C1 segment of cervical spinal cord (tissue), 14 donors: ENCODE results near the gene WWC2.

Experiments used
- DNase-seq, 14 donors: peaks; one replicate each; lab custom pipeline; 2025; lab: John Stamatoyannopoulos, UW

The WWC2 gene

GRCh38 chr4:183328832-183329231, 229.8 kb downstream of the WWC2 start:
- DNase-seq, result no peak

DNA sequence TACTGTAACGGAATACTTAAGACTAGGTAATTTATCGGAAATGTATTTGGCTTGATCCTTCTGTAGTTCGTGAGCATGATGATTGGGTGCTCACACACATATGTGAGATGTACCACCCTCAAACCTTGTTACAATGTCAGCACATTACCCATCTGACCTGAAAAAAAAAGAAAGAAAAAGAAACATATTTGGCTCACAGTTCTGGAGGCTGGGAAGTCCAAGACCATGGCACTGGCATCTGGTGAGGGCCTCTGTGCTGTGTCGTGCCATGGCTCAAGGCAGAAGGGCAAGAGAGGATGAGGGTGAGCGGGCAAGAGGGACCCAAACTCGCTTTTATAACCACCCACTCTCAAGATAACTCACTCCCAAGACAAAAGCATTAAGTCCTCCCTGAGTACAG, 230.2 kb downstream of the WWC2 start:
- no peak for DNase-seq

DNA sequence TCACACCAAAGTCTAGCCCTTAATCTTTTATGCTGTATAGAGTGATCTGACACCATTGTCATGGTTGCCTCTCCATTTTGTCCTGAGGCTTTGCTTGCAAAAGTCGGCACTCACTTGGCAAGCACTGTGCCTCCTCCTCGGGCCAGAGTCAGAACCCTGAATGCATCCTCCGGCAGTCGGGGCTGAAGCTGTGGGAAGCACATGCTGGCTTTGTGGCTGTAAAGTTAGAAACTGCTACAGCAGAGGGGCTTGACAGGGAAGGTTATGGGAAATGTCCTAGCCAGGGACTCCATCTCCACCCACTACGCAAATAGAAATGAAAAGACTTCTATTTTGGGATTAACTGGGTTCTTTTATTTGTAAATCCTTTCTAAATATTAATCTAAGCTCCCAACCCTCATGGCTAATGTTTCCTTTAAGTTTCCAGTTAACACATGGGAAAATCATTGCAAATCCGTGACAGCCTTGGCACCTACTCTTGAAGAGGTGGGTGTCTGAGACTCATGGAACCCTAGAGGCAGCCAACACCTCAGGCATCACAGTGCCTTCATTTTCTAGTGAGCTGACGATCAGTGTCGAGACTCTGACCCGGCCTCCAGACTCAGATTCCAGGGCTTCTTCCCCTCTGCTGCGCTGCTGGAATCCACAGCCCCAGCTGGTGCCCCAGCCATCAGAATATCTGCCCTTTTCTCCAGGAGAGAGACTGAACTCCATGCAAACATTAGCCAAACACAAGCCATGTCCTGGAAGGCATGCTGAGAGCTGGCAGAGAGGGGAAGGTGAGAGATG, 231.1 kb downstream of the WWC2 start:
- DNase-seq, result no peak

DNA sequence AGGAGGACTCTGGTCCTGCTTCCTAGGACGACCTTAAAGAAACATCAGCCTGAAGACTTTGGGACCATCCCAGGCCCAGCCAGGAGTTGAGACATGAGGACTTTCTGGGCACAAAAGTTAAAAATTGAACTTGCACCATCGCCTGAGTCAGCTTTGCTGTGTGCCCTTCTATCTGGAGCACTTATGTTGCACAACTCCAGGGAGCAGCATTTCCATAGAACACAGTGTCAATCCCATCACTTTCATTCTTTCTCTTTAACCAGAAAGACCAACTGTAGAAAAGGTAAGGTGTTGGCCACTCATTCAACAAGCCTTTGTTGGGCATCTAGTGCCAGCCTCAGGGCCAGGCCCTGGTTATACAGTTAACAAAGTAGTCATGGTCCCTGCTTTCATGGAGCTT, 231.8 kb downstream of the WWC2 start:
- DNase-seq, result no peak

- no peak for DNase-seq
Observed at GRCh38 chr4:183332447-183332846, 233.4 kb downstream of the WWC2 start.

- no peak for DNase-seq
Observed at GRCh38 chr4:183333202-183333601, 234.1 kb downstream of the WWC2 start.

DNA sequence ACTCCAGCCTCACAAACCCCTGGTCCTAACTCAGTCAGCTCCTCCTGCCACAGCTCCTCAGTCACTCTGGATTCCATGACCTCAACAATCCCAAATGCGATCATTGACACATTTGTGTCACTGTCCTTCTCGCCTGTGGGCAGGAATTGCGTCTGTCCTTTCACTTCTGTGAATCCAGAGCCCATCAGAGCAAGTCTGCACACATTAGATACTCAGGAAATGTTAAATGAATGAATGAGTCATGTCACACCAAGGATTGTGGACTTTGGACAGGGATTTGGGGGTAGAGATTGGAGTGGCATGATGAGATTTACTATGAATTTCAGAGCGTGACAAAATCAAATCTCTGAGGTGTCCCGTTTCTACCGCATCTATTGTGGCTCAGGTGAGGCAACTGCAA, 234.9 kb downstream of the WWC2 start:
- DNase-seq, result no peak

DNA sequence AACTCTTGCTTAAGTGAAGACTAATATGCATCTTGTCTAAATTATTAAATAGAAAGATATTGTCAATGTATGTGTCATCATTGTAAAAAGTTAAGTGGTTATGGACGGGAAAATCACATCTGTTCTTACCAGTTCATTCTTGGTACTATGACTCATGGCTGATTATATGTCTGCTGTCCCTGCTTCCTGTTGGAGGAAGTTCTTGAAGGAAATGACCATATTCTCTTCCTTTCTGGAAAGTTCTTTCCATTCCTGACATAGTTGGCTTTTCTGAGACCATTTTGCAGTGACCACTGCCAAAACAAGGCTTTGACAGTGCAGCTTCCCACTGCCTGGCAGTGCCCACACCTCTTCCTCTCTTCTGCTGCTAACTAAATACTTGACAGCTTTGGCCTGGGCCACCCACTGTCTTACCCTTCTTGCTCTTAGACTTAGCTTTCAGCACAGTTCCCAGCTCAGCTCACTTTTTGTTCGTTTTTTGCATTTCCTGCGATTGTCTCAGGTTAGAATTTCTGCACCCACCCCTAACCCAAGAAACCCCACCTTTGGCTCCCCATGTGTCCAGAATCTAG, 236.4 kb downstream of the WWC2 start:
- DNase-seq, result no peak

GRCh38 chr4:183337349-183337748, 238.3 kb downstream of the WWC2 start:
- DNase-seq, result no peak

DNA sequence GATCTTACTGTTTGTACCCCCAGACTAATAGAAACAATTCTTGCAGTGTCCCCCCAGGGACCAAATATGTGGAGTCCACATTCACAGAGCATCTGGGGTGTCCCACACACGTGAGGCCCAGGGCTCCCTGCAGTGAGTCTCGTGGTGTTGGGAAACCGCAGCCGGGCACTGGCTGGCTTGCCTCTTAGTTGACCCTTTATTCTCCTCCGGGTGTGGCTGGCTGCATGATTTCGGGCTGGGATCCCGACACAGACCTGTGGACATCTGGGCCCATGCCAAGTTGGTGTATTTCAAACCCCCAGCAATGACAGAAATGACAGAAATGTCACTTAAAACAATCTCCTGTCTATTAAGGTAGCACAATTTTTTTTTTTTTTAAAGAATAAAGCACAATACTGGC, 238.8 kb downstream of the WWC2 start:
- no peak for DNase-seq

DNA sequence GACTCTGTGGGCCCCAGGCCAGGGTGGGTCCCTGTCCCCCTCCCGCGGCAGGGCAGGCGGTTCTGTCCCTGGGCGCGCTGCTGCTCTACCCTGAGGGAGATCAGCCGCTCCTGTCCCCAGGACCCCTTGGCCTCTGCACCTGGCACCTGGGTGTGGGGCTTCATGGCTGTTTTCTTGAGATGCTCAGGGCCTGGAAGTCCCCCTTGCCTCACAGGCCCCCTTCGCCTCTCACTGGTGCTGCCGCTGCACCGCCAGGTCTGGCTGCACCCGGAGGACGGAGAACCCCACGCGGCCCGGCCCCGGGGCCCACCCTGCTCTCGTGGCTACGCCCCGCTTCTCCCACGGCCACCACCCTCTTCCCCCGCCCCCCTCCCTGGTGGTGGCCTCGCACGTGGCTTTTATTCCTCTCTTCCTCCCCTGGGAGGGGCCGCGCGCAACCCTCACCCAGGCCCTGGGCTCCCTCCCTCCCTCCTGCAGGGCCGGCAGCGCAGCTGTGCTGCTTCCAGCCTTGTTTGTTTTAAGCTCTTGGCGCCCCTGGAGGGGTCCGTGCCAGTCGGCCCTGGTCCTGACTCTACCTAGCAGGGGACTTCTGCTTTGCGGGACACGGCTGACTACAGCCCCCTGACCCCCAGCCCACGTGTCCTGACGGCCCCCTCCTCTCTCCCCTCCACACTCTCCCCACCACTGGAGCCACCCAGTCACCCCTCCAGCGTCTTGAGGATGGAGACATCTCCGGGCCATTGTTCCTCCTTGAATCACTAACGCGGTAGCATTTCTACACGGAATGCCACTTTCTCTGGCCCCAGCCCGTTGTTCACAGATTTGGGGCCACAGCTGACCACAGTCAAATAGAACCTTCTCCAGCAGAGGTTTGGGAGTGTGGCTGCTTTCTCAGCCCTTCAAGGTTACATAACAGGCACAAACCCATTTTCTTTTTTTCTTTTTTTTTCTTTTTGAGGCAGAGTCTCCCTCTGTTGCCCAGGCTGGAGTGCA, 243.8 kb downstream of the WWC2 start:
- no peak for DNase-seq

DNA sequence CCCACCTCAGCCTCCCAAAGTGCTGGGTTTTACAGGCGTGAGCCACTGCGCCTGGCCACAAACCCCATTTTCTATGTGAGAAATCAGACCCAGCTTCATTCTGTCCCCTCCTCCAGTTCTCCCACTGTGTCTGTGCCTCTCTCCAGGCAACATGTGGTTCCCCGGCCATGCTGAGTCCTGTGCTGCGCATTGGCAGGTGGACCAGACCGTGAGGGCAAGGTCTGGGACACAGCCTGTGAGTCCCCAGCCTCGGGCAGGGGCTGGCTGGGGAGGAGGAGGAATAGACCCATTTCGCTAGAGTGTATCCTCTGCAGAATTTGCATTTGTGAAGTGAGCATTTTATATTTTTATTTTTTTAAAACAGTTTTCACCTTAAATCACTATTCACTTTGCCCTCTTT, 244.7 kb downstream of the WWC2 start:
- no peak for DNase-seq

GRCh38 chr4:183344523-183345255, 245.6 kb downstream of the WWC2 start:
- DNase-seq, result no peak

- no peak for DNase-seq
Observed at GRCh38 chr4:183345261-183345660, 246.2 kb downstream of the WWC2 start.

DNA sequence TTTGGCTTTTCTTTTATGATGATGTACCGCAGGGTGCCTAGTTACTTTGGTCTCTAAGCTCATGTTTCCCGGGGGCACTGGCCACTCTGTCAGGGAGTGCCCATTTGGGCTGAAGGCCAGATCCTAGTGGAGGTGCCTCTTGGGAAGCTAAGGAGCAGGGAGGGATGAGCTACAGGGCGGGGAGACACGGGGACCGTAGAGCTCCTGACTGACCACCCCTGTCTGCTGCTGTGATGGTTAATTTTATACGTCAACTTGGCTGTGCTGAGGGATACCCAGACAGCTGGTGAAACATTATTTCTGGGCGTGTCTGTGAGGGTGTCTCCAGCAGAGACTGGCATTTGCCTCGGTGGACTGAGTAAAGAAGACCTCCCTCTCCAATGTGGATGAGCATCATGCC, 248.1 kb downstream of the WWC2 start:
- no peak for DNase-seq

- DNase-seq, result no peak
Observed at GRCh38 chr4:183347566-183347965, 248.5 kb downstream of the WWC2 start.

DNA sequence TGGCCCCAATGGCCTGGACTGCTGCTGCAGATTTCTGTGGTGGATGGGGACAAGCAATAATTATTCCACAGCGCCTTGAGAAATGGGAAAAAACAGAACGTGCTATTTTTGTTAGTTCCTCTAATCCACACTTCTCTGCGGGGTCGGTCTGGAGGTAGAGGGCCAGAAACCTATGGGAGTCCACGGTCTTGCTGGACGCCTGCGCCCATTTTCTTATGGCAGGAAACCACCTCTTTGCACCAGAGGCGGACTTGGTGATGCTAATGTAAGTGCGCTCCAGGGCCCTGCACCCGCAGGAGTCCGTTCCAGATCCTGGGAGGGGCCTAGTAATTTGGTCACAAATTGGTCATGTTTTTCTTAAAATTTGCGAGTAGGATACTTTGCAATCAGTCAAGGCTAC, 249.1 kb downstream of the WWC2 start:
- DNase-seq, result no peak

DNA sequence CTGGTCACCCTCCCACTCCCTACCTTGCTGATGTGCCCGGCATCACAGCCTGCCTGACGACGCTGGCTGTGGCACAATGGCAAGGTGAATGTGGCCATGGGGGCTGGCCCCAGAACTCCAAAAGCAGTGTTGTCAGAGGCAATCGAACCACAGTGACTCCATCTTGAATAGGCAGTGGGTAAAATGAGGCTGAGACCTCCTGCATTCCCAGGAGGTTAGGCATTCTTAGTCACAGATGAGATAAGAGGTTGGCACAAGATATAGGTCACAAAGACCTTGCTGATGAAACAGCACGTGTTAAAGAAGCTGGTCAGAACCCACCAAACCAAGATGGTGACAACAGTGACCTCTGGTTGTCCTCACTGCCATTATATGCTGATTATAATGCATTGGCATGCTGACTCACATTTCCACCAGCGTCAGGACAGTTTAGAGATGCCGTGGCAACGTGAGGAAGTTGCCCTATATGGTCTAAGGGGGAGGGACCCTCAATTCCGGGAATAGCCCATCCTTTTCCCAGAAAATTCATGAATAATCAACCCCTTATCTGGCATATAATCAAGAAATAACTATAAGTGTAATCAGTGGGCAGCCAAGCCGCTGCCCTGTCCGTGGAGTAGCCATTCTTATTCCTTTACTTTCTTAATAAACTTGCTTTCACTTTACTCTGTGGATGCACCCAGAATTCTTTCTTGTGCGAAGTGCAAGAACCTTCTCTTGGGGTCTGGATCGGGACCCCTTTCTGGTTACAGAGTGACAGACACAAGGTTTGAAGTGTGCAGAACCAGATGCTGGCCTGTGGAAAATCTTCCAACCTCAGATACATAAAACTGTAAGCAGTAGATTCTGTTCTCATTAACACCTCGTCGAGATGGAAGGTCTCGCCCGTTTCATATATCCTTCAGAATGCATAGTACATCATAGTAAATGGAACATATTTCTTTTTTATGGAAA, 249.9 kb downstream of the WWC2 start:
- DNase-seq, result no peak

- no peak for DNase-seq
Observed at GRCh38 chr4:183349673-183350072, 250.6 kb downstream of the WWC2 start.

GRCh38 chr4:183350317-183351071, 251.4 kb downstream of the WWC2 start:
- no peak for DNase-seq
